Caco-2 (cell line): Measurements from ENCODE around the gene CMTR1. TPM values are rescaled to one million over a fixed set of nuclear protein-coding genes. Genes with fewer than 3 reads are reported as not detected.
"Not testable (repeated sequence)": the region's sequence is repeated elsewhere in the genome, so short reads cannot be mapped to it uniquely, and the experiment has no call there.

ENCODE experiments used
- BruUV-seq: library from RNA; stranded (reverse); fragments of 400-500 nt; replicated peaks from 2 replicates; lab custom pipeline; 2021; lab: Mats Ljungman, UMichigan
- CTCF ChIA-PET: fragments of 300-600 bp; sonication (Branson Sonifier 250); formaldehyde crosslinking; loops from one replicate; lab custom pipeline; 2022; ENCODE audit warnings: antibody characterized with exemption; lab: Charles Lee
- POLR2A ChIA-PET: fragments of 300-600 bp; sonication (Branson Sonifier 250); formaldehyde crosslinking; loops from one replicate; lab custom pipeline; 2022; ENCODE audit warnings: antibody characterized with exemption; lab: Charles Lee
- DNase-seq, 2 experiments: peaks; one replicate each; pipeline versions ENCODE4 v3.0.0 to v3.0.0-alpha.2; 2020 to 2022
- H3K27me3 ChIP-seq: replicated peaks from 2 replicates; pipeline ENCODE4 v1.6.0; 2011; ENCODE audit warnings: low read length; ENCODE audit not compliant: control insufficient read depth, insufficient read depth
- H3K36me3 ChIP-seq: 2 replicates; pipeline ENCODE4 v1.5.1; 2011; ENCODE audit warnings: low read length; ENCODE audit not compliant: control insufficient read depth, insufficient read depth
- H3K4me1 ChIP-seq: fragments of 250-450 bp; sonication (Bioruptor Pico); 2 replicates; pipeline ENCODE4 v1.5.1; 2020; ENCODE audit warnings: mild to moderate bottlenecking
- H3K4me3 ChIP-seq: 2 replicates; pipeline ENCODE4 v1.5.1; 2011; ENCODE audit warnings: low read depth, mild to moderate bottlenecking, control low read depth, low read length
- H3K9me3 ChIP-seq: fragments of 250-450 bp; sonication (Bioruptor Pico); 2 replicates; pipeline ENCODE4 v1.5.1; 2020; ENCODE audit warnings: mild to moderate bottlenecking, moderate library complexity
- H3K27ac Mint-ChIP-seq: one replicate; pipeline ENCODE4 v1.8.0; 2022; ENCODE audit warnings: mixed read lengths; ENCODE audit not compliant: unreplicated experiment
- H3K27me3 Mint-ChIP-seq: one replicate; pipeline ENCODE4 v1.8.0; 2022; ENCODE audit warnings: mixed read lengths; ENCODE audit not compliant: insufficient read depth, unreplicated experiment
- H3K36me3 Mint-ChIP-seq: one replicate; pipeline ENCODE4 v1.8.0; 2022; ENCODE audit warnings: mild to moderate bottlenecking, mixed read lengths; ENCODE audit not compliant: insufficient read depth, unreplicated experiment
- H3K4me1 Mint-ChIP-seq: one replicate; pipeline ENCODE4 v1.8.0; 2022; ENCODE audit warnings: low read depth, mixed read lengths; ENCODE audit not compliant: unreplicated experiment
- H3K4me3 Mint-ChIP-seq: one replicate; pipeline ENCODE4 v1.8.0; 2022; ENCODE audit warnings: mild to moderate bottlenecking, moderate library complexity, mixed read lengths; ENCODE audit not compliant: unreplicated experiment
- H3K9me3 Mint-ChIP-seq: one replicate; pipeline ENCODE4 v1.8.0; 2022; ENCODE audit warnings: mixed read lengths; ENCODE audit not compliant: unreplicated experiment
- CTCF ChIP-seq, 2 experiments: fragments of 200-600 bp in 1 of 2; IDR thresholded peaks; 1 replicate in 1 of 2; 2 replicates in 1 of 2; pipeline versions ENCODE4 v1.5.1 to v1.8.0; 2011 to 2022; ENCODE audit warnings: antibody characterized with exemption in 1 of 2, control low read depth in 1 of 2, inconsistent platforms in 1 of 2, low read depth in 1 of 2, low read length in 1 of 2, mild to moderate bottlenecking in 1 of 2, moderate library complexity in 1 of 2; ENCODE audit not compliant: insufficient read depth in 1 of 2, severe bottlenecking in 1 of 2, unreplicated experiment in 1 of 2
- intact Hi-C: fragments of 100-400 bp; cut with micrococcal nuclease; formaldehyde crosslinking; loops from one replicate; pipeline ENCODE4 v1.10.0; 2022; ENCODE audit not compliant: unreplicated experiment
- total RNA-seq: library from RNA; stranded (reverse); gene quantifications from 2 replicates; pipeline ENCODE4 v1.2.3, GENCODE V29; 2022

The CMTR1 gene
- total RNA-seq, 1 experiment from 2014 or later: 40.8 TPM

GRCh38 chr6:37396571-37397180 lies 36.3 kb upstream of the CMTR1 start:
- TF ChIP-seq CTCF (IDR thresholded peaks at IDR 0.05; ENCODE audit: insufficient read depth in 1 of 2, low read depth in 1 of 2, low read length in 1 of 2, severe bottlenecking in 1 of 2, unreplicated experiment in 1 of 2): no peak
- Histone ChIP-seq H3K4me3 (no peak overlapping the region), H3K36me3 (no peaks in the 10 kb centered on the region), H3K4me1 (no peaks in the 10 kb centered on the region), H3K9me3 (no peaks in the 10 kb centered on the region), H3K27me3 (no peaks in the 10 kb centered on the region)
- Mint-ChIP-seq H3K36me3 (no peaks in the 10 kb centered on the region), H3K27ac (no peak overlapping the region), H3K4me1 (no peaks in the 10 kb centered on the region), H3K4me3 (no peak overlapping the region), H3K27me3 (no peaks in the 10 kb centered on the region), H3K9me3 (no peaks in the 10 kb centered on the region)
- ChIA-PET CTCF (no interaction called here), POLR2A (no interaction called here)
- BruUV-seq: no TSS peak
- intact Hi-C loops: no loop called here
- DNase-seq: no peak

DNA sequence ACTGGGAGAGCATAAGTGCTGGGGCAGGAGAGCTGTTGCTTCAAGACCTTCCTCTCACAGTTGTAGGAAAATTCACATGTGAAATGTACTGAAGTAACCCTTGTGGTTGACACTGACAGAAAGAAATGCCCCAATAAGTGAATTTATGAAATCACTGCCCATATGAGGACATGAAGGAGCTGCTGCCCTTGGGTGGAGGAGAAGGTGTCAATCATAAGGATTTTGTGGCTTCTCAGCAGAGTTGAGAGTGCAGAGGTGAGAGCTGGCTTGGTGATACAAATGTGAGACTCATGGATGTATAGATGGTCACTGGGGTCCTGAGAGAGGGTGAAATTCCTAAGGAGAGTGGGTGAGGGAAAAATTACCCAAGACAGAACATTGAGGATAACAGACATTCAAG lies 33.9 kb upstream of the CMTR1 start:
- H3K4me3 Mint-ChIP-seq: no peak overlapping the region
- no peaks in the 10 kb centered on the region for H3K36me3 Mint-ChIP-seq
- Histone ChIP-seq H3K4me3 (no peak overlapping the region), H3K27me3 (no peaks in the 10 kb centered on the region), H3K4me1 (no peaks in the 10 kb centered on the region), H3K36me3 (no peaks in the 10 kb centered on the region), H3K9me3 (no peaks in the 10 kb centered on the region)
- no peak for DNase-seq
- TF ChIP-seq CTCF (IDR thresholded peaks at IDR 0.05; ENCODE audit: insufficient read depth in 1 of 2, low read depth in 1 of 2, low read length in 1 of 2, severe bottlenecking in 1 of 2, unreplicated experiment in 1 of 2): no peak
- H3K4me1 Mint-ChIP-seq: no peaks in the 10 kb centered on the region
- H3K9me3 Mint-ChIP-seq: no peaks in the 10 kb centered on the region
- no peak overlapping the region for H3K27ac Mint-ChIP-seq
- no TSS peak for BruUV-seq
- POLR2A ChIA-PET: no interaction called here
- CTCF ChIA-PET: no interaction called here
- intact Hi-C loops: no loop called here
- H3K27me3 Mint-ChIP-seq: no peaks in the 10 kb centered on the region

GRCh38 chr6:37399795-37400490 lies 33.1 kb upstream of the CMTR1 start:
- no peaks in the 10 kb centered on the region for H3K9me3 Mint-ChIP-seq

DNA sequence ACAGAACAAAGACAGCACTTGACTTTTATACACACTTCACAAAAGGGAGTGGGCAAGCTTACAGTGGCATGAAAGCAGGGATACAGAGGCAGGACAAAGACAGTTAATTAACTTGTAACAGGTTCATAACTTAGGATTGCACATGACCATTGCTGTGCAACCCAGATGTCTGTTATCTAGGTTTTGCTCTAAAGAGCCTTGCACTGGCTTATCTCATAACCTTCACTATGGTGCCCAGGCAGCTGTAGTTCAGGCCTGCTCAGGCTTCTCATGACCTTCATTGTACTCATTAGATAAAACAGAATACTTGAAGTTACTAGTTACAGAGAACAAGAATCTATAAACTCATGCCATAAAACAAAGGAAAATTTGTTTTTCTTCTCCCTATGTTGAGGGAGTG lies 31.4 kb upstream of the CMTR1 start:
- H3K4me1 Mint-ChIP-seq: not testable (repeated sequence)

More at GRCh38 chr6:37399795-37400490, 33.1 kb upstream of the CMTR1 start:
- no peaks in the 10 kb centered on the region for H3K4me1 Mint-ChIP-seq
- H3K36me3 ChIP-seq: no peaks in the 10 kb centered on the region
- H3K9me3 ChIP-seq: no peaks in the 10 kb centered on the region
- H3K36me3 Mint-ChIP-seq: no peaks in the 10 kb centered on the region
- no peak for DNase-seq
- H3K4me3 Mint-ChIP-seq: no peak overlapping the region
- H3K27me3 Mint-ChIP-seq: no peaks in the 10 kb centered on the region
- ChIA-PET POLR2A (no interaction called here), CTCF (no interaction called here)
- no peak overlapping the region for H3K27ac Mint-ChIP-seq
- no peaks in the 10 kb centered on the region for H3K4me1 ChIP-seq
- no TSS peak for BruUV-seq
- intact Hi-C loops: no loop called here
- H3K27me3 ChIP-seq: no peaks in the 10 kb centered on the region
- no peak for TF ChIP-seq CTCF (IDR thresholded peaks at IDR 0.05; ENCODE audit: insufficient read depth in 1 of 2, low read depth in 1 of 2, low read length in 1 of 2, severe bottlenecking in 1 of 2, unreplicated experiment in 1 of 2)
- H3K4me3 ChIP-seq: no peak overlapping the region

More for the DNA sequence above, 31.4 kb upstream of the CMTR1 start:
- H3K27me3 Mint-ChIP-seq, H3K27ac Mint-ChIP-seq, H3K4me3 ChIP-seq, CTCF ChIA-PET, H3K27me3 ChIP-seq, BruUV-seq, DNase-seq, POLR2A ChIA-PET, H3K36me3 Mint-ChIP-seq, H3K36me3 ChIP-seq, intact Hi-C loops, H3K9me3 Mint-ChIP-seq, H3K9me3 ChIP-seq, H3K4me1 ChIP-seq, H3K4me3 Mint-ChIP-seq: not testable (repeated sequence)
